ENCODE data around the gene GJD2.

DNA sequence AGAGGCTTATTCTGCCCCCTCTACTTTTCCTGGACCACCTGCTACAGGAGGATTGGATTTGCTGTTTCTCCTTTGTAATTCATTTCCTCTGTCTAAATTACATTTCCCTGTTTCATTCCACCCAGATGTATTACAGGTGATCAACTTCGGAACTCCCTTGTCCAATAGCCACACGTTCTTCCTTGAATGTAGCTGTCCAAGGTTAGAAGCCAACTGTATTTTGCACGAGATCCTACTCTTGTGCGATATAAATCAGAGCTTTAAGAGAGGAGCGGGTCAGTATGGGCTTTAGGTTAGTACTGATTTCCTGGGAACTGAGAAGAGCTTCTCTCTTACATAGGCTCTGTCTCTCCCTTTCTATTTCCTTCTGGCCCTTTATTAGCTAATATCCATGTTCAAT, 20.5 kb downstream of the GJD2 start:
- TF ChIP-seq, protein P1, sequence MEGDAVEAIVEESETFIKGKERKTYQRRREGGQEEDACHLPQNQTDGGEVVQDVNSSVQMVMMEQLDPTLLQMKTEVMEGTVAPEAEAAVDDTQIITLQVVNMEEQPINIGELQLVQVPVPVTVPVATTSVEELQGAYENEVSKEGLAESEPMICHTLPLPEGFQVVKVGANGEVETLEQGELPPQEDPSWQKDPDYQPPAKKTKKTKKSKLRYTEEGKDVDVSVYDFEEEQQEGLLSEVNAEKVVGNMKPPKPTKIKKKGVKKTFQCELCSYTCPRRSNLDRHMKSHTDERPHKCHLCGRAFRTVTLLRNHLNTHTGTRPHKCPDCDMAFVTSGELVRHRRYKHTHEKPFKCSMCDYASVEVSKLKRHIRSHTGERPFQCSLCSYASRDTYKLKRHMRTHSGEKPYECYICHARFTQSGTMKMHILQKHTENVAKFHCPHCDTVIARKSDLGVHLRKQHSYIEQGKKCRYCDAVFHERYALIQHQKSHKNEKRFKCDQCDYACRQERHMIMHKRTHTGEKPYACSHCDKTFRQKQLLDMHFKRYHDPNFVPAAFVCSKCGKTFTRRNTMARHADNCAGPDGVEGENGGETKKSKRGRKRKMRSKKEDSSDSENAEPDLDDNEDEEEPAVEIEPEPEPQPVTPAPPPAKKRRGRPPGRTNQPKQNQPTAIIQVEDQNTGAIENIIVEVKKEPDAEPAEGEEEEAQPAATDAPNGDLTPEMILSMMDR (IDR thresholded peaks at IDR 0.05; ENCODE audit: low read length), result no peak
- no peak for TF ChIP-seq EZH2 (IDR thresholded peaks at IDR 0.05; ENCODE audit: borderline replicate concordance, low read length)
